Tibial nerve (tissue), 4 donors: ENCODE measurements around the gene LRWD1. TPM values are rescaled to one million over a fixed set of nuclear protein-coding genes. Genes with fewer than 3 reads are reported as not detected.
"Not testable (repeated sequence)": the region's sequence is repeated elsewhere in the genome, so short reads cannot be mapped to it uniquely, and the experiment has no call there.

ENCODE experiments used
- DNase-seq, 2 donors: peaks; one replicate each; pipeline ENCODE4 v3.0.0-alpha.2; 2019; ENCODE audit warnings: low spot score in 2 of 2
- H3K27ac ChIP-seq, 4 donors: fragments of 200-600 bp; sonication (generic) in 3 of 4; one replicate each; pipeline ENCODE4 v1.5.1; 2017 to 2019; ENCODE audit warnings: mild to moderate bottlenecking in 1 of 4
- H3K27me3 ChIP-seq, 2 donors: fragments of 200-600 bp; sonication (generic) in 1 of 2; one replicate each; pipeline versions ENCODE4 v1.5.1 to v1.6.0; 2017 to 2019
- H3K36me3 ChIP-seq, 3 donors: fragments of 200-600 bp; sonication (generic); one replicate each; pipeline ENCODE4 v1.5.1; 2018 to 2019
- H3K4me1 ChIP-seq, 4 donors: fragments of 200-600 bp; sonication (generic) in 3 of 4; one replicate each; pipeline ENCODE4 v1.5.1; 2017 to 2019
- H3K4me3 ChIP-seq, 4 donors: fragments of 200-600 bp; sonication (generic) in 3 of 4; one replicate each; pipeline ENCODE4 v1.5.1; 2017 to 2019; ENCODE audit warnings: mild to moderate bottlenecking in 1 of 4, moderate library complexity in 1 of 4
- H3K9me3 ChIP-seq, 4 donors: fragments of 200-600 bp; sonication (generic) in 3 of 4; one replicate each; pipeline ENCODE4 v1.5.1; 2017 to 2019
- EP300 ChIP-seq, 2 donors: sonication (generic); formaldehyde crosslinking; IDR thresholded peaks; one replicate each; pipeline ENCODE4 v1.6.1; 2017; ENCODE audit warnings: antibody characterized with exemption in 2 of 2, mild to moderate bottlenecking in 1 of 2
- POLR2A ChIP-seq, 2 donors: fragments of 450-650 bp; IDR thresholded peaks; one replicate each; pipeline ENCODE4 v1.6.1; 2017; ENCODE audit warnings: antibody characterized with exemption in 2 of 2, mild to moderate bottlenecking in 2 of 2, moderate library complexity in 2 of 2
- WGBS, 2 donors: methylation state at CpG; one replicate each; pipeline ENCODE4 v1.1.5; 2018; 5-methylcytosine and 5-hydroxymethylcytosine counted together
- total RNA-seq, 4 donors: library from RNA; depleted of rRNA; stranded (reverse); fragments of >200 nt; gene quantifications; one replicate each; pipeline ENCODE4 v1.1.0, GENCODE V29; 2016
- TF ChIP-seq, protein P1 (sequence below), 5 experiments: fragments of 200-600 bp in 3 of 5; fragments of 450-650 bp in 2 of 5; sonication (generic) in 3 of 5; IDR thresholded peaks; one replicate each; pipeline ENCODE4 v1.5.1; 2016 to 2019; ENCODE audit warnings: antibody characterized with exemption in 5 of 5, mild to moderate bottlenecking in 3 of 5, moderate library complexity in 2 of 5

The LRWD1 gene
- total RNA-seq, 4 donors from 2014 or later = 14.6 to 41.4 (median 28.2) TPM

DNA sequence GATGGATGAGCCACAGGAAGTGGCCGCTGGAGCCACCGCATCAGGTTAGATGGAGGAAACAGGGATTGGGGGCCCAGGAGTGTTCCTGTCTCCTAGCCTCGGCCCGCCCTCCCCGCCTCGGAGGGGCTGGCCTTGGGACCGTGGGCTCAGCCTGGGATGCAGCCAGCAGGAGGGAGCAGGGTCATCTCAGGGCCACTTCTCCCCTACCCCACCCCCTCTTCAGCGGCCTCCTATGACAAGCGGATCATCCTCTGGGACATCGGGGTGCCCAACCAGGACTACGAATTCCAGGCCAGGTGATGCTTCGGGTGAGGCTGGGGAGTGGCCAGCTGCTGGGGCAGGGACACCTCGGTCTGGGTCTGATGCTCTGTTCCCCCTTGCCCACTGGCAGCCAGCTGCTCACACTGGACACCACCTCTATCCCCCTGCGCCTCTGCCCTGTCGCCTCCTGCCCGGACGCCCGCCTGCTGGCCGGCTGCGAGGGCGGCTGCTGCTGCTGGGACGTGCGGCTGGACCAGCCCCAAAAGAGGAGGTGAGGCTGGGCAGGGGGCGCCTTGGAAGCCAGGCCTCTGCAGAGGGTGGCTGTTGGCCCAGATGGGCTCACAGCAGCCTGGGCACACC, 4.7 kb downstream of the LRWD1 start:
- Histone ChIP-seq H3K27ac (no peak overlapping the region), H3K4me3 (no peak overlapping the region), H3K9me3 (no peaks in the 10 kb centered on the region), H3K27me3 (no peaks in the 10 kb centered on the region), H3K36me3 (peaks cover 0 to 69% (median 0%) of the 10 kb centered on the region in 3 donors), H3K4me1 (peaks cover 0 to 16% (median 7%) of the 10 kb centered on the region in 4 donors)
- WGBS, 2 donors = 82 to 85% methylated on average over 18 to 21 of the region's 24 CpGs
- DNase-seq = no peak
- TF ChIP-seq, protein P1, sequence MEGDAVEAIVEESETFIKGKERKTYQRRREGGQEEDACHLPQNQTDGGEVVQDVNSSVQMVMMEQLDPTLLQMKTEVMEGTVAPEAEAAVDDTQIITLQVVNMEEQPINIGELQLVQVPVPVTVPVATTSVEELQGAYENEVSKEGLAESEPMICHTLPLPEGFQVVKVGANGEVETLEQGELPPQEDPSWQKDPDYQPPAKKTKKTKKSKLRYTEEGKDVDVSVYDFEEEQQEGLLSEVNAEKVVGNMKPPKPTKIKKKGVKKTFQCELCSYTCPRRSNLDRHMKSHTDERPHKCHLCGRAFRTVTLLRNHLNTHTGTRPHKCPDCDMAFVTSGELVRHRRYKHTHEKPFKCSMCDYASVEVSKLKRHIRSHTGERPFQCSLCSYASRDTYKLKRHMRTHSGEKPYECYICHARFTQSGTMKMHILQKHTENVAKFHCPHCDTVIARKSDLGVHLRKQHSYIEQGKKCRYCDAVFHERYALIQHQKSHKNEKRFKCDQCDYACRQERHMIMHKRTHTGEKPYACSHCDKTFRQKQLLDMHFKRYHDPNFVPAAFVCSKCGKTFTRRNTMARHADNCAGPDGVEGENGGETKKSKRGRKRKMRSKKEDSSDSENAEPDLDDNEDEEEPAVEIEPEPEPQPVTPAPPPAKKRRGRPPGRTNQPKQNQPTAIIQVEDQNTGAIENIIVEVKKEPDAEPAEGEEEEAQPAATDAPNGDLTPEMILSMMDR (IDR thresholded peaks at IDR 0.05) = no peak
- TF ChIP-seq POLR2A (IDR thresholded peaks at IDR 0.05) (no peak), EP300 (IDR thresholded peaks at IDR 0.05) (no peak)

DNA sequence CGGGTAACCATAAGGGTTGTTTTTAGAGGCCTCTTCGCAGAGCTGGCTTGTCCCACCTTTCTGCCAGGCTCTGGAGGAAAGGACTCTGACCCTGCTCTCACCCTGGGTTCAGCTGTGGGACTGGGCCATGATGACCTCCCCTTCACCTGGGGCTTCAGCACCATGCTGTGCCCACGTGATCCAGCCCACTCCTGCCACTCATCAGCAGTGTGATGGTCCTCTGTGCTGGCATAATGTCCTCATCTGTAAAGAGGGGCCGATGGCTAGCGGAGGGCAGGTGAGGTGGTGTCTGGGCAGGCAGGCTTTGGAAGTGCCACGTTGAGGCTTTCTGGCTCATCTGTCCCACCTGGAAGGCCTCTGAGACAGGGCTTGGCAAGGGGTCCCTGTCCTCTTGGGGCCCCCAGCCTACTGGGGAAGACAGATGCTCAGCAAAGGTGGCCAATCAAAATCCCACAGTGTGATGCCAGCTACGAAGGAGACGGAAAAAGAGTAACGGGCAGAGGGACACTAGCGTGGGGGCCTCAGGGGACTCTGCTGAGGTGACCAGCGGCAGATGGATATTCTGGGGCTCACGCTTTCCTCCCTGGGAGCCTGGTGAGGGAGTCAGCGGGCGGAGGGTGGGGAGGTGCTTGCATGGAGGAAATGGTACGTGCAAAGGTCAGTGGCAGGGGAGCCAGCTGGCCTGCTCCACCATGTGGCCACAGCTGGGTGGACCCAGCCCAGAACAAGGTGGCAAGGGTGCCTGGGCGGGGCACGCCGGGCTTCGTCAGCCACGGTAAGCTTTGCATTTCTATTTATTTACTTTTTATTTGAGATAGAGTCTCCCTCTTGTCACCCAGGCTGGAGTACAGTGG, 5.4 kb downstream of the LRWD1 start:
- TF ChIP-seq POLR2A (IDR thresholded peaks at IDR 0.05) (no peak), EP300 (IDR thresholded peaks at IDR 0.05) (no peak)
- TF ChIP-seq, protein P1 (IDR thresholded peaks at IDR 0.05) = no peak
- no peaks in the 10 kb centered on the region for H3K27me3 ChIP-seq
- H3K4me1 ChIP-seq = peaks cover 0 to 21% (median 7%) of the 10 kb centered on the region in 4 donors
- H3K36me3 ChIP-seq = peaks cover 0 to 74% (median 0%) of the 10 kb centered on the region in 3 donors
- WGBS, 2 donors = 76 to 79% methylated on average over 19 to 20 of the region's 20 CpGs
- no peaks in the 10 kb centered on the region for H3K9me3 ChIP-seq
- DNase-seq = no peak
- no peak overlapping the region for H3K27ac ChIP-seq
- H3K4me3 ChIP-seq = no peak overlapping the region

DNA sequence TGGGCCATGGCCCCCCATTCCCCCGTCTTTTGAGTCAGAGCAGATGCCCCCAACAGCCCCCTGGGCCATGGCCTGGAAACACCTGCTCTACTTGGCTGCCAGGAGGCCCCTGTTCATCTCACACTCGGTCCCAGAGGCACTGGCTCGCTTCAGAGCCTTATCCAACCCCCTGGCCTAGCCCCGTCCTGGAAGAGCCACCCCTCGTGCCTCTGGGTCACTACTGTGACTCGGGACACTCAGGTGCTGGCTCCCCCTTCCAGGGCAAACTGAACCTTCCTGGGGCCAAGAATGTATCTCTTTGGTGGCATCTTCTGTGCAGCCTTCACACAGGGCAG, 7.0 kb downstream of the LRWD1 start:
- WGBS, 2 donors = 69 to 73% methylated on average over 4 to 5 of the region's 6 CpGs
- no peaks in the 10 kb centered on the region for H3K9me3 ChIP-seq
- H3K36me3 ChIP-seq = peaks cover 0 to 74% (median 0%) of the 10 kb centered on the region in 3 donors
- TF ChIP-seq EP300 (IDR thresholded peaks at IDR 0.05) = no peak
- TF ChIP-seq POLR2A (IDR thresholded peaks at IDR 0.05) = no peak
- TF ChIP-seq, protein P1 (IDR thresholded peaks at IDR 0.05) = no peak
- H3K4me1 ChIP-seq = peaks cover 0 to 12% (median 0%) of the 10 kb centered on the region in 4 donors
- H3K4me3 ChIP-seq = no peak overlapping the region
- H3K27me3 ChIP-seq = no peaks in the 10 kb centered on the region
- H3K27ac ChIP-seq = no peak overlapping the region
- DNase-seq = no peak

DNA sequence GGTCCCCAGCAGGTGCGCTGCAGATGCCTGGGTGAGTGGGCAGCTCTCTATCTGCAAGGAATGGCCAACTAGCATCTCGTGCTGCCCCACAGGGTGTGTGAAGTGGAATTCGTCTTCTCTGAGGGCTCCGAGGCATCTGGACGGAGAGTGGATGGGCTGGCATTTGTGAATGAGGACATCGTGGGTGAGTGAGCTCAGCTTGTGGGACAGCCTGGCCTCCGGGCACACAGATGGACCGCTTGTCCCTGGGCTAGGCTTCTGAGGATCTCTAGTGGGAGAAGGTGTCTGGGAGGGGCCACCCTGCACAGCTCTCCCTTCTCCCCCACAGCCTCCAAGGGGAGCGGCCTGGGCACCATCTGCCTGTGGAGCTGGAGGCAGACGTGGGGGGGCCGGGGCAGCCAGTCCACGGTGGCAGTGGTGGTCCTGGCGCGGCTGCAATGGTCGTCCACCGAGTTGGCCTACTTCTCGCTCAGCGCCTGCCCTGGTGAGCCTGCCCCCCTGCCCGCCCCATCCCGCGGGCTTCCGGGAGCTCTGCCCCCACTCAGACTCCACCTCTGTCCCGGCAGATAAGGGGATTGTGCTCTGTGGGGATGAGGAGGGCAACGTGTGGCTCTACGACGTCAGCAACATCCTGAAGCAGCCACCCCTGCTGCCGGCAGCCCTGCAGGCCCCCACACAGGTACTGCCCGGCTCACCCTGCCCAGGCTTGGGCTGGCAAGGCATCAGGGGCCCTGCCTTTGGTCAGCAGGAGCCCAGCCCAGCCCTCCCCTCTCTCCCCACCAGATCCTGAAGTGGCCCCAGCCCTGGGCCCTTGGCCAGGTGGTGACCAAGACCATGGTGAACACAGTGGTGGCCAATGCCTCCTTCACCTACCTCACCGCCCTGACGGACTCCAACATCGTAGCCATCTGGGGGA, 7.6 kb downstream of the LRWD1 start:
- Histone ChIP-seq H3K27me3 (no peaks in the 10 kb centered on the region), H3K4me3 (no peak overlapping the region), H3K9me3 (no peaks in the 10 kb centered on the region), H3K4me1 (peaks cover 0 to 9% (median 0%) of the 10 kb centered on the region in 4 donors), H3K36me3 (peaks cover 0 to 71% (median 0%) of the 10 kb centered on the region in 3 donors), H3K27ac (no peak overlapping the region)
- no peak for TF ChIP-seq POLR2A (IDR thresholded peaks at IDR 0.05)
- WGBS, 2 donors = 78 to 82% methylated on average over 24 to 25 of the region's 31 CpGs
- no peak for DNase-seq

DNA sequence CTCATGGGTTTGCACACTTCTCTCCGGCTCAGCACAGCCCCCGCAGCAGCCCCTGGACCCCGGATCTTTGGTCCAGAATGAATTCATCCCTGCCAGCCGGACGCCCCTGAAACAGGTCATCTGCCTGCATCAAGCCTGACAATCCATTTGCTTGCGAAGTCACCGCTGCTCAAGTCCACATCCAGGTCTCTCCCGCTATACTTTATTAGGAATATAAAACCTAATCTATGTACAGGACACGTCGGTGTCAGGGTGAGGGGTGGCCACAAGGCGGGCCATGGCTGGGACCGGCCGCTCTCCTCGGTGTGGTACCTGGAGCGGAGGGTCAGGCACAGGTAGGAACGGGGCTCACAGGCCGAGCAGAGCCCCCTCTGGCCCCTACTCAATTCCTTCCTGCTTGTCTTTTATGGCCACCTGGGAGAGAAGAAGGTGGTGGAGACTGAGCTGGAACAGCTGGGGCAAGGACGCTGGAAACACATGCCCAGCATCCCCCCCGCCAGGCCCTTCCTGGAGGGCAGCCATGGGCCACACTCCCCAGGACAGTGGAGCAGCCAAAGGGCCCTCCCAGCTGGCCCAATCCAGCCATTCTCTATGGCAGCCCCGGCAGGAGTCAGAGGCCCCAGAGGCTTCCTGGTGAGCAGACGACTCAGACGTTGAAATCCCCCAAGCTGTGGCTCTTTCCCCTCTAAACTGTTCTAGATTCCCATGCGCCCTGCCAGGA, 8.6 kb downstream of the LRWD1 start:
- H3K4me1 ChIP-seq = peaks cover 0 to 8% (median 0%) of the 10 kb centered on the region in 4 donors
- H3K27me3 ChIP-seq = no peaks in the 10 kb centered on the region
- peaks cover 0 to 61% (median 0%) of the 10 kb centered on the region in 3 donors for H3K36me3 ChIP-seq
- H3K9me3 ChIP-seq = no peaks in the 10 kb centered on the region
- DNase-seq = no peak
- H3K4me3 ChIP-seq = no peak overlapping the region
- TF ChIP-seq POLR2A (IDR thresholded peaks at IDR 0.05) = no peak
- no peak for TF ChIP-seq EP300 (IDR thresholded peaks at IDR 0.05)
- TF ChIP-seq, protein P1 (IDR thresholded peaks at IDR 0.05) = no peak
- H3K27ac ChIP-seq = no peak overlapping the region
- WGBS, 2 donors = 77 to 85% methylated on average over 21 to 22 of the region's 23 CpGs

DNA sequence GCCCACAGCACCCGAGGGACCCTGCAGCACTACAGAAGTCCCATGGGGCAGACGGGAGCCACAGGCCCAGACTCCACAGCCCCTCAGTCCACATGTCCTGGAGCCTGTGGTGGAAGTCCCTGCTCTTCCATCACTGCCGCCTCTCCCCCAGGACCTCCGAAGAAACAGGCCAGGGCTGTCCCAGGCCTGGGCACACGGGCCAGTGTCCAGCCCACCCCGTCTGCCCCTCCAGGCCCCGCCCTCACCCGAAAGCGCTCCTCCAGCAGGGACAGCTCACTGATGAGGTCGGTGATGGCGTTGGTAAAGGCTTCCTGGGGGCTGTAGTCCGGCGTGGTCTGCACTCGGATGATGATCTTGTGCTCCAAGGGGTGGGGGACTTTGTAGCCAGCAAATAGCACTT, 9.3 kb downstream of the LRWD1 start:
- not testable (repeated sequence) for H3K4me3 ChIP-seq, H3K4me1 ChIP-seq, H3K9me3 ChIP-seq, H3K27ac ChIP-seq, H3K27me3 ChIP-seq, DNase-seq
- WGBS, 2 donors = 85 to 88% methylated on average over 3 to 11 of the region's 14 CpGs
- peaks cover 0 to 54% (median 0%) of the 10 kb centered on the region in 3 donors for H3K36me3 ChIP-seq

DNA sequence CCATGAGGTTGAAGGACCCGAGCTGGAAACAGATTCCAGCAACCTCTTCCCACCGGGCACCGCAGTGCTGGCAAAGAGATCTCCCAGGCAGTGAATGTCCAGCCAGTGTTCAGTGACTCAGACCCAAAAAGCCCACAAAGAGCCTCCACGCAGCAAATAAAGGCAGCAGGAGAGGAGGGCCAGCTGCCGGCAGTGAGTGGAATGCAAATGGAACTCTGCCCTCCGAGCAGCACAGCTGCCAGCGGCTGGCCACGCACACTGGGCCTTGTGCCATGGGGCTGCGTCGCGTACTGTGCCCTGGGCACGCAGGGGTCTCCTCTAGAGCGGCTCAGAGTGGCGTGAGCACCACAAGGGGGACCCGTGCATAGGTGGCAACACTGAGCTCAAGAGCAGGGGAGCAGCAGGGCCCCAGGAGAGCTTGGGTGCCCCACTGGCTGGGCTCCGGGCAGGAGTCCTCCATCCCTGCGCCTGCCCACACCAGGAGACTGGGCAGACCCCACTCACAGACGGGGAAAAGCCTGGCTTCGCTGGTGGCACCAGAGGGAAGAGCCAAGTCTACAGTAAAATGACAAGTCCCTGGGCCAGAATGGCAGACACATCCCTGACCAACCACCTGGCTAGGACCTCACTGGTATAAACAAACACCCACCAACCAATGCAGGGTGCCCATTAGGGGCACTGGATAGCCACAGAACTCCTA, 10.1 kb downstream of the LRWD1 start:
- not testable (repeated sequence) for H3K4me3 ChIP-seq, H3K27ac ChIP-seq, H3K27me3 ChIP-seq, H3K4me1 ChIP-seq, DNase-seq, H3K9me3 ChIP-seq
- peaks cover 0 to 46% (median 0%) of the 10 kb centered on the region in 3 donors for H3K36me3 ChIP-seq
- WGBS, 2 donors = 80 to 93% methylated on average over 3 to 5 of the region's 19 CpGs
